Lower leg skin (tissue), 3 donors: ENCODE data around the gene USP33.

Experiments
- CTCF ChIP-seq, 3 donors: fragments of 450-650 bp; IDR thresholded peaks; one replicate each; pipeline ENCODE4 v1.5.1; 2016; ENCODE audit warnings: antibody characterized with exemption in 3 of 3, mild to moderate bottlenecking in 3 of 3, moderate library complexity in 2 of 3
- POLR2A ChIP-seq, 2 donors: fragments of 450-650 bp; IDR thresholded peaks; one replicate each; pipeline ENCODE4 v1.6.1; 2016 to 2017; ENCODE audit warnings: antibody characterized with exemption in 2 of 2, mild to moderate bottlenecking in 1 of 2, moderate library complexity in 1 of 2

DNA sequence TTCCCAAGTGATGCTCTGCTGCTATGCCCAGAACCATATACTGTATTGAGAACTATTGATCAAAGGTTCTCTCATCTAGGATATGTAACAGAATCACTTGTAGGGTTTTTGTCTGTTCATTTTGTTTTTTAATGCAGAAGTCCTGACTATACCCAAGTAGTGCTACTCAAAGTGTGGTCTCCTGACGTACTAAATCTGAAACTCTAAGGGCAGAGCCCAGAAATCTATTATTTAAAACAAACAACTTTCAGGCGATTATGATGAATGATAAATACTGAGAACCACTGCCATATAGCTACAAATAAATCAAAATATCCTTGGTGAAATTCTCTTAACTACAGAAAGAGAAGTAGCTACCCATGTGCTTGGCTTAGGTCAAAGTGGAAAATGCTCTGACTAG is 87.3 kb downstream of the USP33 start:
- no peak for TF ChIP-seq CTCF (IDR thresholded peaks at IDR 0.05)
- no peak for TF ChIP-seq POLR2A (IDR thresholded peaks at IDR 0.05)
